Inferior parietal cortex (tissue), 1 donor: ENCODE measurements around the gene KCNAB2.

ENCODE experiments used
- DNase-seq: peaks from one replicate; pipeline ENCODE4 v3.0.0-alpha.2; 2016; ENCODE audit errors: extremely low spot score

Gene KCNAB2

DNA sequence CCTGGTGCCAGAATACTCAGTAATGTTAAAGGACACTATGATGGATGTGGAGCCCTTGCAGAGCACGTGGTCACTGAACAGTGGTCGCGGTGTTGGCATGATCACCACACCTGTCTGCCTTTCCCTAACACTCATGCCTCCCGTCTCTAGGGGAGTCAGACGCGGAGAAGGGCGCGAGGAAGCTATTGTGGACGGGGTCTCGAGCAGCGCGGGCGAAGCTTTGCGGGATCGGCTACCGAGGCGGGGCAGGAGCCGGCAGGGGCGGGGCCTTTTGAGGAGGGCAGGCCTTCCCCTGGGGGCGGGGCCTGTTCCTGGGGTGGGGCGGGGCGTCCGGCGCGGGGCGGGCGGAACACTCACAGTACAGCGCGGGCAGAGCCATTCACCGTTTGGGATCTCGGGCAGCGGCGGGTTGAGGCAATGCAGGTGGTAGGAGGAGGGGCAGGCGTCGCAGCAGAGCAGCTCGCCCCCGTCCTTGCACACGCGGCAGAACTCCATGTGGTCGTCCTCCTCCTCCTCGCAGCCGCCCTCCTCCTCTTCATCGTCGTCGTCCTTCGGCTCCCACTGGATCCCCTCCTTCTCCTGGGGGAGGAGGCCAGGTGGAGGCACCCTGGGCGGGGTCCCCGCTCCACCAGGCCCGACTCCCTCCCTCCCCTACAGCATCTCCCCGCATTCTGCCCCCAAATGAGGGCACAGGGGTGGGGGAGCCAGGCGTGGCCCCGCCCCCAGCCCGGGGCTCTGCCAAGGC, 103.0 kb downstream of the KCNAB2 start:
- no peak for DNase-seq

DNA sequence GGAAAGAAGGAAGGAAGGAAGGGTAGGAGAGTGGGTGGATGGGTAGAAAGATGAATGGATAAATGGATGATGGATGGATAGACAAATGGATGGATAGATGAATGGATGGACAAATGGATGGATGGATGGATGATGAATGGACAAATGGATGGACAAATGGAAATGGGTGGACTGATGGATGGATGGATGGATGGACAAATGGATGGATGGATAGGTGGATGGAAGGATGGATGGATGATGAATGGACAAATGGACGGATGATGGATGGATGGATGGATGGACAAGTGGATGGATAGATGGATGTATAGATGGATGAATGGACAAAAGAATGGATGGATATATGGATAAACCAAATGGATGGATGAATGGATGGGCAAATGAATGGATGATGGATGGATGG, 103.9 kb downstream of the KCNAB2 start:
- no peak for DNase-seq

DNA sequence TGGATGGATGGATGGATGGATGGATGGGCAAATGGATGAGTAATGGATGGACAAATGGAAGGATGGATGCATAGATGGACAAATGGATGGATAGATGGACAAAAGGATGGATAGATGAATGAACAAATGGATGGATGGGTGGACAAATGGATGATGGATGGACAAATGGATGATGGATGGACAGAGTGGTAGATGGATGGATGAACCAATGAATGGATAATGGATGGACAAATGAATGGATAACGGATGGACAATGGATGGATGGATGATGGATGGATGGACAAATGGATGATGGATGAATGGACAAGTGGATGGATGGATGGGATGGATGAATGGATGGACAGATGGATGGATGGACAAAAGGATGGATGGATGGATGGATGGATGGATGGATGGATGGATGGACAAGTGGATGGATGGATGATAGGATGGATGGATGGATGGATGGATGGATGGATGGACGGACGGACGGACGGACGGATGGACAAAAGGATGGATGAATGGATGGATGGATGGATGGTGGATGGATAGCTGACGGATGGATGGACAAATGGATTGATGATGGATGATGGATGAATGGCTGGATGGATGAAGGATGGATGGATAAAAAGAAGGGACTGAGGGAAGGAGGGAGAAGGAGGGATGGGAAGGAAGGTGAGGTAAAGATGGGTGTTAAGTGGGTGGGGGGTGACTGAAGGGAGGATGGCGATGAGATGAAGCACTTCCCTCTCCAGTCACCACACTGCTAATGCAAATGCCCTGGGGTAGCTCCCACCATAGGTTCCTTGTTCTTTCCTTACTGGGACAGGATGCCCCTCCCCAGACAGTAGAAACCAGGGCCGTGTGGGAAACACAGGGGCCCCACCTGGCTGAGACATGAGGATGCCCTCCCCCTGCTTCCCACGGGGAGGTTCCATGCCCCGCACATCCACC, 104.6 kb downstream of the KCNAB2 start:
- DNase-seq = no peak
